Ammon's horn (tissue), 1 donor: ENCODE results near the gene COL28A1.
"Not testable (repeated sequence)": the region's sequence is repeated elsewhere in the genome, so short reads cannot be mapped to it uniquely, and the experiment has no call there.

Experiments
- DNase-seq: peaks from one replicate; pipeline ENCODE4 v3.0.0-alpha.2; 2016; ENCODE audit warnings: low spot score

Gene COL28A1

DNA sequence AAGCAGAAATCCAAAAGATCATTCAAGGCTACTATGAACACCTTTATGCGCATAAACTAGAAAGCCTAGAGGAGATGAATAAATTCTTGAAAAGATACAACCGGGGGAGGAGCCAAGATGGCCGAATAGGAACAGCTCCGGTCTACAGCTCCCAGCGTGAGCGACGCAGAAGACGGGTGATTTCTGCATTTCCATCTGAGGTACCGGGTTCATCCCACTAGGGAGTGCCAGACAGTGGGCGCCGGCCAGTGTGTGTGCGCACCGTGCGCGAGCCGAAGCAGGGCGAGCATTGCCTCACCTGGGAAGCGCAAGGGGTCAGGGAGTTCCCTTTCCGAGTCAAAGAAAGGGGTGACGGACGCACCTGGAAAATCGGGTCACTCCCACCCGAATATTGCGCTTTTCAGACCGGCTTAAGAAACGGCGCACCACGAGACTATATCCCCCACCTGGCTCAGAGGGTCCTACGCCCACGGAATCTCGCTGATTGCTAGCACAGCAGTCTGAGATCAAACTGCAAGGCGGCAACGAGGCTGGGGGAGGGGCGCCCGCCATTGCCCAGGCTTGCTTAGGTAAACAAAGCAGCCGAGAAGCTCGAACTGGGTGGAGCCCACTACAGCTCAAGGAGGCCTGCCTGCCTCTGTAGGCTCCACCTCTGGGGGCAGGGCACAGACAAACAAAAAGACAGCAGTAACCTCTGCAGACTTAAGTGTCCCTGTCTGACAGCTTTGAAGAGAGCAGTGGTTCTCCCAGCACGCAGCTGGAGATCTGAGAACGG is 70.5 kb downstream of the COL28A1 start:
- not testable (repeated sequence) for DNase-seq

- DNase-seq, result no peak
Measured at GRCh38 chr7:7454000-7454399, 81.7 kb downstream of the COL28A1 start.

DNA sequence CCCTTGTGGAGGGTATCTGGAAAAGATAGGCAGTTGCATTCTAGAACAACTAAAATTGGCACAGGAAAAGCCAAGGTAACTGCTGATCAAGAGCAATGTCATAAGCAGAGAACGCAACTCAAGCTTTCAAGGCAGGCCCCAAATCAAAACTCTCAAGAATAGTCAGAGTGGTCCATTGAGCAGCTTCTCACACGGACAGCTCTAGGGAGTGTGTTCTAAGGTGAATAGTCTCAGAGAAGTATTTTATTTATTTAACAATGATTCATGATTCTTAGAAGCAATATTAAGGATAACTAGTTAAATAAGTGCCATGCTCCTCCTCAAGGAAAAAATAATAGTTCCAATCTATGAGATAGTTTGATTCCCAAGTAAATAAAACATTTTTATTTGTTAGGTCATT is 83.0 kb downstream of the COL28A1 start:
- DNase-seq, result no peak

DNA sequence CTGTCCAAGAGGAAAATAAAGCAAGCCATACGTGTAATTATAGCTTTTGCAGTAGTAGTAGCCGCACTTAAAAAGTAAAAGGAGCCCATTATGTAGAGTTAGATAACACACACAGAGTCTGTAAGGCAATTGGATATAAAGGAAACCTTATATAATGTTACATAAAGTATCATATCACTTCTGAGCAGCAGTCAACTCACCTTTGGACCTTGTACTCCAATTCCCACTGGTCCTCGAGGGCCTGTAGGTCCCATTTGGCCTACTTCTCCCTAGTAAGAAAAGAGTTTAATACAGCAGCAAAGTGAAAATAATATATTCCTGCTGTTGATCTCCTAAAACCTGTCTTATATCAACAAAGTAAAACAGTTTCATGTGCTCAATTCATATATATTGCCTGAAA is 83.6 kb downstream of the COL28A1 start:
- no peak for DNase-seq

DNA sequence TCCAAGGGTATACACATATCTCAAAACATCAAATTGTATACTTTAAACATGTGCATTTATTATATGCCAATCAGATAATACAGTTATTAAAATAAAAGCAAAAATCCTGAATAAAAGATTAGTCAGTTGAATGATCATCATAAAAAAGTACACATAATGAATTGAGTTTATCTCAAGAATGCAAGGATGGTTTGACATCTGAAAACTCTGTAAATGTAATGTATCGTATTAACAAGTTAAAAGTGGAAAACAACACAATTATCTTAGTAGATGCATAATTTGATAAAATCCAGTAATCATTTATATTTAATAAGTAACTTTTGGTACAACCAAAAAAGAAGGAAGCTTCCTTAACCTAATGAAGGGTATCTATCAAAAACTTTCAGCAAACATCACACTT is 86.6 kb downstream of the COL28A1 start:
- no peak for DNase-seq

- no peak for DNase-seq
Measured at GRCh38 chr7:7446616-7447015, 89.1 kb downstream of the COL28A1 start.

DNA sequence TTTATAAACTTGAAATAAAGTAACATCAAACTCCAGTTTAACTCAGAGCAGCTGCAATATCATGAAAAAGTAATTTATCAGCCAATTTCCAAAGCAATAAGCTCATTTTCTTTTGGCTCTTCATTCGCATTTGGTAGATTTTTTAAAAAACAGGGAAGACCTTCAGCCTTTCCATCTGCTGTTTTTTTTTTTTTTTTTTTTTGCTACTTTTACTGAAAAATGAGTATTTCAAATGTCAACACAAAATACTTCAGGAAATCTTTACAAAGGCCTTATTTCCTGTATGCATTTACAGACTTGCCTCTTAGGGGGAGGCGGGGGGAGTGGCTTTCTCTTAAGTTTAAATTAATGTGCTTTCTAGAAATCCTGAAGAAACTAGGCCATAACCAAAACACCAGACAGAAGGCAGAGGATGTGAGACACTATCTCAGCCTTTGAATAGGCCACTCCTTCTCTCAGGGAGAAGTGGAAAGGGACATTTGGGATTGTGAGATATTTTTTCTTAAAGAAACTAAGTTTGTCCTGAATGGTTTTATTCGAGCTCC is 91.8 kb downstream of the COL28A1 start:
- DNase-seq, result no peak

GRCh38 chr7:7439564-7439963 is 96.1 kb downstream of the COL28A1 start:
- DNase-seq, result no peak

DNA sequence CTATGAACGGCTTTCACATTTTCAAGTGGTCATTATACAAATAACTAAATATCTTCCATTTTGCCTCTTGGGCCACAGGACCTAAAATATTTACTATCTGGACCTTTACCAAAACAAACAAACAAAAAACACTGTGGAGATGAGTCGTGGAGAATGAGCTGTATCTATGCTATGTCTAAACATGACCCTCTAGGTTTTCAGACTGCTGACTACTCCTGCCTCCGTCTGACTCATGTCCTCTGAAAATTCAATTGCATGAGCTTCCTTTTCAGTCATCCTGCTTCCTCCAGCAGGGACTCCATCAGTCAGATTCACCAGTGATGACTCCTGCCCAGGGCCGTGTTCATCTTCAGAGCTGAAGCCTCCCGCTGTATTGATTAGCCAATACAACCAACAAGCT is 96.8 kb downstream of the COL28A1 start:
- no peak for DNase-seq

DNA sequence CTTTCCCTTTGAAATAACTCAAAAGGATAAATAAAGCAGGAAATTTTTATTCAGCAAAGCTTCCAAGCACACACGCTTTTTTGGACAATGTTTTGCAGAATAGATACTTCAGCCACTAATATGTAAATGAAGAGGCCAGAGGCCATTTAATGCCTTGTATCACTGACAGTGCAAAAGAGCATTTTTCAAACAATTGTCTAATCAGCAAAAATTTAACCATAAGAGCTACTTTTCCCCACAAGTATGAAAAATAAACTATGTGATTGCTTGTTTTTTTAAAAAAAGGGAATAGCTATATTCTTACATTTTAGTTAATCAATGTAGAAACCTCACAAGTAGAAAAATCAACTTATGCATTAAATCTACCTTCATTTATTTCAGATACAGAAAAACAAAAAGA is 99.7 kb downstream of the COL28A1 start:
- DNase-seq, result no peak

DNA sequence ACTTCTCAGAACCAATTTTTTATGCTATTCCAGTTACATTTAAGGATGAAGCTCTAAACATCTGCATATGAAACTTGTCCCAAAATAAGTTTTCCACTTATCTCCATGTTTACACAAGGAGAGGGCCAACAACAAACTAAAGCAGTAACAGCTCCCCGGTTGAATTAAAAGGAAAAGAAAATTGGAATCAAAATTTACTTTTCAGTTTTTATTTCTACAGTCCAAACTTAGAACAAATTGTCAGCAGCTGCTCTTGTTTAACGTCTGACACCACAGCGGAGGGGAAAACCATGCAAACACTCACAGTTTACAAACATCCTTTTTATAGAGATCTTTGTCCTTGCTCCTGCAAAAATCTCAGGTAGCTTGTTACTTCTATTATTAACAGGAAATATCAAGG is 101.3 kb downstream of the COL28A1 start:
- DNase-seq, result no peak

DNA sequence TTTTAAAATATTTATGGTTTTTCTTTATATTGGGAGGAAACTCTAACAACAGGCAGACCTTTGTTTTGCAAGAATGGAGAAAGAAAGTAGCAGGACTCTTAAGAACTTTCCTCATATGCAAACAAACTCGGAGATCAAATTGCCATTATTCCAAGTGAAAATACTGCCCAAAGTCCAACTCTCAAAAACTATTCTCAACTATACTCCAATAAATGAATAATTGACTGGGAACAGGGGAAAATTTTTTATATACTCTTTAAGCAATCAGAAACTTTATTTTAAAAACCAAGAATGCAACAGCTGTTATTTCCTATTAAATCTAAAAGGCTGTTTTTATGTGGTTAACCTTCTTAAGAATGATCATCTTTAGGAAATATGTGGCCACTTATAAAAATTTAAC is 101.9 kb downstream of the COL28A1 start:
- DNase-seq, result no peak

DNA sequence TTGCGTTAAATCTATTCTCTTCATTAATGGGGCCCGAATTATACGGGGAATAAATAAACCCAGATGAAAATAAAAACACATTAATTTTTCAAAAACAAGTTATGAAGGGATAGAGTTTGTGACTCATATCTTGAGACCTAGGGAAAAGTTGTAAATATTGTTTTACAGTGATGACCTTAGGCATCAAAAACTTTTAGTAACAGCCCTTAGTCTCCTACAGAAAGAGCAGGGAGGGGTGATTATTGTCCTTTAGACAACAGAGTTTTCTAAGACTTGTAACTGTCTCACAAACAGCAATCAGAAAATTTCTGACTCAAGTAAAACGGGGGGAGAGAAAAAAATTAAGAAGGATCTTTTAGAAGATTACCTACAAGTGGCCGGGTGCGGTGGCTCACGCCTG is 102.7 kb downstream of the COL28A1 start:
- no peak for DNase-seq

DNA sequence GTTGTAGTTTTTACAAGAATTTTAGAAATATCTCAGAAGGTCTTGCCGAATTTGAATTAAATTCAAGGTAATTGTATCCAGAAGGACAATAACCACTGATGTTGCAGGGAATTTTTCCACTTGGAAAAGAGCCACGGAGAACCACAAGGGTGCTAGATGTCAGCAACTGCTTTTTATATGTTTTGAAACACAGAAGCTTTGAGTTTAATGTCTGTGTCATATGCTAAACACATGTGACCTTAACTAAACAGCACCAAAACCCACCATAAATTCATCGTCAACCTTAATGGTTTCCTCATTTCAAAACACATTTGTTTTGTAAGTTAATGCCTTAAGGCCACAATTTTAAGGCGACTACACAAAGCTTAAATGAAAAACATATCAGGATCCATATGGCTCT is 106.9 kb downstream of the COL28A1 start:
- DNase-seq, result no peak

GRCh38 chr7:7427363-7427762 is 108.3 kb downstream of the COL28A1 start:
- peak; percentile 87 for DNase-seq

DNA sequence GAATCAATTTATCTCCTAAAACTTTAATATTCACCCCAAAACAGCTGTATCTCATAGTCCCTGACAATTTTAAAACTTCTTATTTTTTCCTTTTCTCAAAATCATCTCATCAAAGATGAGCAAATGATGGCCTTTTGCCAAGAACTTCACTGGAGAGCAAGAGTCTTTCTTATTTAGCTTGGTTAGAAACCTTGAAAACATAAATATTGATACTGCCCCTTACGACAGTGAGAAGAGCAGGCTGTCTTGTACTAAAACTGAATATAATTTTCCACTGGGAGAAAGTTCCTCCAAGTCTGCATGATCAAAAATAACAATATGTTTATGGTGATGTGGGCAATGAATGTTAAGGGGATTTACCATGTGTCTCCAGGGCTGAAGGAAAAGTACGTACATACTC is 109.0 kb downstream of the COL28A1 start:
- DNase-seq, result no peak

- DNase-seq, result no peak
Measured at GRCh38 chr7:7425321-7425720, 110.4 kb downstream of the COL28A1 start.

DNA sequence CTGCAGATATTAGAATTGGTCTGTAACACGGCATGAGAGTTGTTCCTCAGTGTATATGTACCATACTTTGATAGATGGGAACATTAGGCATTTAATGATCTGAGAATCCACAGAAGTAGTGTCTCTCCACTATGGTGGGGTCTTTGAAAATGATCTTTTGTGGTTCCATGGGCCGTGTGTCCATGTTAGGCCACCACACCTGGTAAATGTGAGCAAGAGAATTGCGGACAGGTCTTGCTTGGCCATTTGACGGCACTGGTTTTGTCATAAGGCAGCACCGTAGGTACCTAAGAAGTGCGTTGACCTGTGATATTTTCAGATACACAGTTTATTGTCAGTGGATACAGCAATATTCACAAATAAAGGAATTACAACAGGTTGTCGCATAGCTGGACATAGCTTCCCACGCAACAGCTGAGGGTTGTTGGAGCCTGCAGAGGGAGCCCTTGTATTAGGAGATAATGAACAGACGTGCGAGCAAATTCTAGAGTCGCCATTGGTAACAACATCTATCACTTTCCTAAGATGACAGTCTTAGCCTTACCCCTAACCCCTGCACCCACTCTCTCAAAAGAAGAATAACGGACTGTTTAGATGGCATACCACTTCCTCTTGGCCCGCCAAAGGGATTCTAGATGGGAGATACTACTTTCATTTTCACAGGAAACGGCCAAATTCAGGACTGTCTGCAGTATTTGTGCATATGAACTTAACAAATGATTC is 111.4 kb downstream of the COL28A1 start:
- peak; percentile 80 for DNase-seq

DNA sequence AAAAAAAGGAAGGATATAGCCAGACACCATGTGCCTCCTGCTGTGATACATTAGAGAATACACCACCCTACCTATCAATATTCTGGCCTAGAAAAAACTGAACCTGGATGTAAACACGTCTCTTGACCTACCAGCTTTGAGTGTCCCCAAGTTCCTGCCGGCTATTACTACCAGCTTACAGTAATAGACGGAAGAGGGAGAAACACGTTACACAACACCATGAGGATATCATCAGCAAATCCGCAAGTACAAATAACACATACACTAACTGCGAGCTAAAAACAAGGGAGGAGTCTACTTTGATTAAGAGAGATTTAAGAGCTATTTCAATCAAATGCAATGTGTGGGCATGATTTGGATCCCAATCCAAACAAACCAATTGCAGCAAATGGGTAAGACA is 113.0 kb downstream of the COL28A1 start:
- DNase-seq, result no peak

GRCh38 chr7:7421826-7422225 is 113.8 kb downstream of the COL28A1 start:
- no peak for DNase-seq

GRCh38 chr7:7418997-7419396 is 116.7 kb downstream of the COL28A1 start:
- DNase-seq, result no peak

- no peak for DNase-seq
Measured at GRCh38 chr7:7417851-7418250, 117.8 kb downstream of the COL28A1 start.

GRCh38 chr7:7417414-7417813 is 118.3 kb downstream of the COL28A1 start:
- DNase-seq, result no peak
